ENCODE data around the gene PCDHGC5. TPM values are rescaled to one million over a fixed set of nuclear protein-coding genes. Genes with fewer than 3 reads are reported as not detected.
A peak's percentile ranks its signal among the peaks of the same experiment; 100 is the strongest.

PCDHGC5 gene
- total RNA-seq, 2 donors from 2014 or later: 2.0 to 3.1 TPM

GRCh38 chr5:141516672-141517025 lies 27.8 kb downstream of the PCDHGC5 start:
- no peaks in the 10 kb centered on the region for H3K27me3 ChIP-seq
- intact Hi-C loops (cut with DNase I): loop anchor here (10.0 kb wide), 1 partner anchor 102 kb away; the partner anchor contains the start of genes PCDHGA10 and PCDHGB7
- peak overlapping the region in 1 of 4 donors; percentile 3 for H3K27ac ChIP-seq
- H3K36me3 ChIP-seq (replicated peaks in 1 of 2; ENCODE audit: insufficient read depth in 1 of 2, low read depth in 2 of 2): peaks cover 0 to 13% of the 10 kb centered on the region in 2 donors
- peaks cover 32% of the 10 kb centered on the region for H3K4me1 ChIP-seq
- H3K9me3 ChIP-seq: no peaks in the 10 kb centered on the region
- no peak for TF ChIP-seq POLR2A (IDR thresholded peaks at IDR 0.05)
- 81 to 89% methylated on average over 8 of the region's 8 CpGs for WGBS, 2 donors
- DNase-seq: no peak
- ATAC-seq: no peak
- H3K4me3 ChIP-seq: no peak overlapping the region

- Histone ChIP-seq H3K27me3 (no peaks in the 10 kb centered on the region), H3K4me3 (no peak overlapping the region), H3K4me1 (peaks cover 28% of the 10 kb centered on the region), H3K36me3 (replicated peaks in 1 of 2; ENCODE audit: insufficient read depth in 1 of 2, low read depth in 2 of 2) (peaks cover 0 to 13% of the 10 kb centered on the region in 2 donors), H3K27ac (no peak overlapping the region), H3K9me3 (no peaks in the 10 kb centered on the region)
- intact Hi-C loops (cut with DNase I): loop anchor here (10.0 kb wide), 1 partner anchor 103 kb away; the partner anchor contains the start of genes PCDHGA10 and PCDHGB7
- 73 to 87% methylated on average over 8 of the region's 8 CpGs for WGBS, 2 donors
- ATAC-seq (no peak), DNase-seq (no peak)
- TF ChIP-seq POLR2A (IDR thresholded peaks at IDR 0.05) (no peak), CTCF (IDR thresholded peaks at IDR 0.05) (no peak)
Measured at GRCh38 chr5:141517312-141517711, 28.4 kb downstream of the PCDHGC5 start.

GRCh38 chr5:141517880-141518617 lies 29.2 kb downstream of the PCDHGC5 start:
- Histone ChIP-seq H3K36me3 (replicated peaks in 1 of 2; ENCODE audit: insufficient read depth in 1 of 2, low read depth in 2 of 2) (peaks cover 0 to 14% of the 10 kb centered on the region in 2 donors), H3K27me3 (no peaks in the 10 kb centered on the region), H3K4me1 (peaks cover 24% of the 10 kb centered on the region), H3K4me3 (no peak overlapping the region), H3K9me3 (no peaks in the 10 kb centered on the region), H3K27ac (no peak overlapping the region)
- no peak for DNase-seq
- no peak for ATAC-seq
- intact Hi-C loops (cut with DNase I): loop anchor here (10.0 kb wide), 1 partner anchor 103 kb away; the partner anchor contains the start of genes PCDHGA10 and PCDHGB7
- TF ChIP-seq CTCF (IDR thresholded peaks at IDR 0.05) (no peak), POLR2A (IDR thresholded peaks at IDR 0.05) (no peak)
- WGBS, 2 donors: 88% methylated on average over 11 of the region's 11 CpGs

- peaks cover 18% of the 10 kb centered on the region for H3K4me1 ChIP-seq
- peaks cover 0 to 16% of the 10 kb centered on the region in 2 donors for H3K36me3 ChIP-seq (replicated peaks in 1 of 2; ENCODE audit: insufficient read depth in 1 of 2, low read depth in 2 of 2)
- 92 to 100% methylated on average over 1 of the region's 1 CpG for WGBS, 2 donors
- H3K27ac ChIP-seq: no peak overlapping the region
- no peaks in the 10 kb centered on the region for H3K27me3 ChIP-seq
- intact Hi-C loops (cut with DNase I): loop anchor here (10.0 kb wide), 1 partner anchor 104 kb away; the partner anchor contains the start of genes PCDHGA10 and PCDHGB7
- DNase-seq (no peak), ATAC-seq (no peak)
- no peak for TF ChIP-seq POLR2A (IDR thresholded peaks at IDR 0.05)
- no peak for TF ChIP-seq CTCF (IDR thresholded peaks at IDR 0.05)
- H3K4me3 ChIP-seq: no peak overlapping the region
- H3K9me3 ChIP-seq: no peaks in the 10 kb centered on the region
Measured at GRCh38 chr5:141518618-141519015, 29.7 kb downstream of the PCDHGC5 start.

- H3K4me3 ChIP-seq: no peak overlapping the region
- peaks cover 13% of the 10 kb centered on the region for H3K4me1 ChIP-seq
- no peaks in the 10 kb centered on the region for H3K9me3 ChIP-seq
- intact Hi-C loops (cut with DNase I): loop anchor here (10.0 kb wide), 1 partner anchor 105 kb away; the partner anchor contains the start of genes PCDHGA10 and PCDHGB7
- H3K36me3 ChIP-seq (replicated peaks in 1 of 2; ENCODE audit: insufficient read depth in 1 of 2, low read depth in 2 of 2): peaks cover 0 to 19% of the 10 kb centered on the region in 2 donors
- no peak for DNase-seq
- no peaks in the 10 kb centered on the region for H3K27me3 ChIP-seq
- peak overlapping the region in 1 of 4 donors; percentile 57 for H3K27ac ChIP-seq
- no peak for ATAC-seq
- no peak for TF ChIP-seq CTCF (IDR thresholded peaks at IDR 0.05)
- TF ChIP-seq POLR2A (IDR thresholded peaks at IDR 0.05): no peak
- 76 to 82% methylated on average over 3 of the region's 3 CpGs for WGBS, 2 donors
Measured at GRCh38 chr5:141519605-141520565, 31.0 kb downstream of the PCDHGC5 start.

Data from body of pancreas (tissue), 4 donors.